Neural cell (in vitro differentiated cells): ENCODE measurements around the gene TARS3. TPM values are rescaled to one million over a fixed set of nuclear protein-coding genes. Genes with fewer than 3 reads are reported as not detected.

Source experiments
- H2AFZ ChIP-seq: fragments of 200-600, 300-800 bp; sonication (generic), shearing (Covaris generic); 2 replicates; pipeline ENCODE4 v1.6.0; 2014; ENCODE audit warnings: low read depth, mild to moderate bottlenecking, antibody characterized with exemption, low read length, moderate library complexity
- H3F3A ChIP-seq: fragments of 200-600 bp; shearing (Covaris generic); 2 replicates; pipeline ENCODE4 v1.6.1; 2016; ENCODE audit warnings: mild to moderate bottlenecking, moderate library complexity, mixed read lengths, antibody characterized with exemption, low read length; ENCODE audit not compliant: insufficient read depth, poor library complexity, severe bottlenecking
- H3K27ac ChIP-seq: fragments of 200-600, 300-800 bp; sonication (generic), shearing (Covaris generic); 2 replicates; pipeline ENCODE4 v1.5.1; 2014; ENCODE audit warnings: mild to moderate bottlenecking, low read length, moderate library complexity
- H3K27me3 ChIP-seq: fragments of 300-800, 200-600 bp; sonication (generic), shearing (Covaris generic); 2 replicates; pipeline ENCODE4 v1.6.0; 2014; ENCODE audit warnings: mild to moderate bottlenecking, low read depth, low read length, moderate library complexity; ENCODE audit not compliant: insufficient read depth
- H3K36me3 ChIP-seq: fragments of 300-800, 200-600 bp; sonication (generic), shearing (Covaris generic); 2 replicates; pipeline ENCODE4 v1.5.1; 2014; ENCODE audit warnings: mild to moderate bottlenecking, antibody characterized with exemption, low read length, moderate library complexity; ENCODE audit not compliant: insufficient read depth
- H3K4me2 ChIP-seq: fragments of 300-800, 200-600 bp; sonication (generic), shearing (Covaris generic); 2 replicates; pipeline ENCODE4 v1.6.0; 2014; ENCODE audit warnings: mild to moderate bottlenecking, low read length
- H3K4me3 ChIP-seq: fragments of 300-800, 200-600 bp; sonication (generic), shearing (Covaris generic); 2 replicates; pipeline ENCODE4 v1.5.1; 2014; ENCODE audit warnings: mild to moderate bottlenecking, low read length, moderate library complexity
- H3K79me2 ChIP-seq: fragments of 200-600 bp; shearing (Covaris generic); replicated peaks from 2 replicates; pipeline ENCODE4 v1.6.0; 2014; ENCODE audit warnings: mild to moderate bottlenecking, low read length, moderate library complexity; ENCODE audit not compliant: insufficient read depth
- H3K9ac ChIP-seq: fragments of 300-800, 200-600 bp; sonication (generic), shearing (Covaris generic); 2 replicates; pipeline ENCODE4 v1.6.1; 2016; ENCODE audit warnings: mild to moderate bottlenecking, low read length, mixed read lengths
- H3K9me2 ChIP-seq: fragments of 200-600 bp; shearing (Covaris generic); 2 replicates; pipeline ENCODE4 v1.6.1; 2016; ENCODE audit warnings: mild to moderate bottlenecking, low read length, mixed read lengths; ENCODE audit not compliant: insufficient read depth
- H3K9me3 ChIP-seq: fragments of 200-600, 300-800 bp; sonication (generic), shearing (Covaris generic); 2 replicates; pipeline ENCODE4 v1.6.1; 2016; ENCODE audit warnings: mild to moderate bottlenecking, mixed run types, low read length, moderate library complexity, mixed read lengths
- H4K20me1 ChIP-seq: fragments of 200-600 bp; shearing (Covaris generic); 2 replicates; pipeline ENCODE4 v1.6.1; 2016; ENCODE audit warnings: mild to moderate bottlenecking, mixed run types; ENCODE audit not compliant: insufficient read depth
- EP300 ChIP-seq: fragments of 450-650 bp; conservative IDR thresholded peaks from 2 replicates; pipeline ENCODE4 v1.6.1; 2014; ENCODE audit warnings: antibody characterized with exemption, mild to moderate bottlenecking, moderate library complexity; ENCODE audit not compliant: poor library complexity, severe bottlenecking
- EZH2 ChIP-seq: fragments of 200-600, 300-800 bp; shearing (Covaris generic), sonication (generic); IDR thresholded peaks from 2 replicates; pipeline ENCODE4 v1.6.1; 2014; ENCODE audit warnings: antibody characterized with exemption, low read length, borderline replicate concordance, mild to moderate bottlenecking; ENCODE audit not compliant: insufficient read depth, poor library complexity, severe bottlenecking
- MXI1 ChIP-seq: fragments of 450-650 bp; conservative IDR thresholded peaks from 2 replicates; pipeline ENCODE4 v1.6.1; 2014; ENCODE audit warnings: antibody characterized with exemption, mild to moderate bottlenecking; ENCODE audit not compliant: poor library complexity, severe bottlenecking
- POLR2AphosphoS5 ChIP-seq: IDR thresholded peaks from 2 replicates; pipeline ENCODE4 v1.6.1; 2012
- RAD21 ChIP-seq: fragments of 450-650 bp; conservative IDR thresholded peaks from 2 replicates; pipeline ENCODE4 v1.6.1; 2014; ENCODE audit warnings: antibody characterized with exemption, mild to moderate bottlenecking, moderate library complexity
- SMC3 ChIP-seq: fragments of 450-650 bp; conservative IDR thresholded peaks from 2 replicates; pipeline ENCODE4 v1.6.1; 2014; ENCODE audit warnings: antibody characterized with exemption, mild to moderate bottlenecking, moderate library complexity; ENCODE audit not compliant: poor library complexity
- TAF1 ChIP-seq: IDR thresholded peaks from 2 replicates; pipeline ENCODE4 v1.6.1; 2012; ENCODE audit warnings: low read depth
- polyA plus RNA-seq: library from polyadenylated mRNA; depleted of rRNA; stranded (reverse); fragments of >200 nt; gene quantifications from 2 replicates; pipeline ENCODE4 v1.2.3, GENCODE V29; 2014
- TF ChIP-seq, protein P1 (sequence below): fragments of 450-650 bp; IDR thresholded peaks from 2 replicates; pipeline ENCODE4 v1.5.1; 2014; ENCODE audit warnings: antibody characterized with exemption, mild to moderate bottlenecking, moderate library complexity; ENCODE audit not compliant: poor library complexity, severe bottlenecking
- TF ChIP-seq, protein P2 (sequence below): IDR thresholded peaks from 2 replicates; pipeline ENCODE4 v1.6.1; 2012; ENCODE audit warnings: borderline replicate concordance

TARS3 gene
- polyA plus RNA-seq, 1 donor from 2014 or later, result 27.1 TPM

DNA sequence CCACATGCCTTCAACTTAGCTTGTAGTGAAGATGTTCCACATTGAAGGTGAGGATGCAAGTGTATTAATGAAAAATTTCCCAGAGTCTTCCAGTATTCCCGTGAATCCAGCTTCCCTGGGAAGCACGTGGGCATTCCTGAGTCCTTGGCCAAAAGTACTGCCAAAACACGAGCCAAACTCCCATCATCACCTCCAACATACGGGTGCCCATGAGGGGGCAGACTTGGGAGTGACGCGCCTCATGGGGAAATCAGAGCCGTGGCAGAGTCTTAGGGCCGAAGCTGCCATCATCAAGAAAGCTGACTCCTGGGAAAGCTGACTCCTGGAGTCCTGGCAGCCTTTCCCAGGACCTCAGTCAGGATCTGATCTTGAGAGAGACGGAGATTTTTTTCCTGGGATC, 52.0 kb downstream of the TARS3 start:
- Histone ChIP-seq H3K9me3 (no peaks in the 10 kb centered on the region), H4K20me1 (no peaks in the 10 kb centered on the region), H3K79me2 (no peaks in the 10 kb centered on the region), H3K4me2 (no peak overlapping the region), H3K27me3 (no peaks in the 10 kb centered on the region), H3K36me3 (peaks cover 12% of the 10 kb centered on the region), H3K9me2 (no peaks in the 10 kb centered on the region), H3K4me3 (no peak overlapping the region), H3K9ac (no peak overlapping the region), H3F3A (no peaks in the 10 kb centered on the region), H2AFZ (no peak overlapping the region), H3K27ac (no peak overlapping the region)
- no peak for TF ChIP-seq TAF1
- no peak for TF ChIP-seq POLR2AphosphoS5
- TF ChIP-seq, protein P1, sequence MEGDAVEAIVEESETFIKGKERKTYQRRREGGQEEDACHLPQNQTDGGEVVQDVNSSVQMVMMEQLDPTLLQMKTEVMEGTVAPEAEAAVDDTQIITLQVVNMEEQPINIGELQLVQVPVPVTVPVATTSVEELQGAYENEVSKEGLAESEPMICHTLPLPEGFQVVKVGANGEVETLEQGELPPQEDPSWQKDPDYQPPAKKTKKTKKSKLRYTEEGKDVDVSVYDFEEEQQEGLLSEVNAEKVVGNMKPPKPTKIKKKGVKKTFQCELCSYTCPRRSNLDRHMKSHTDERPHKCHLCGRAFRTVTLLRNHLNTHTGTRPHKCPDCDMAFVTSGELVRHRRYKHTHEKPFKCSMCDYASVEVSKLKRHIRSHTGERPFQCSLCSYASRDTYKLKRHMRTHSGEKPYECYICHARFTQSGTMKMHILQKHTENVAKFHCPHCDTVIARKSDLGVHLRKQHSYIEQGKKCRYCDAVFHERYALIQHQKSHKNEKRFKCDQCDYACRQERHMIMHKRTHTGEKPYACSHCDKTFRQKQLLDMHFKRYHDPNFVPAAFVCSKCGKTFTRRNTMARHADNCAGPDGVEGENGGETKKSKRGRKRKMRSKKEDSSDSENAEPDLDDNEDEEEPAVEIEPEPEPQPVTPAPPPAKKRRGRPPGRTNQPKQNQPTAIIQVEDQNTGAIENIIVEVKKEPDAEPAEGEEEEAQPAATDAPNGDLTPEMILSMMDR, result no peak
- TF ChIP-seq, protein P2, sequence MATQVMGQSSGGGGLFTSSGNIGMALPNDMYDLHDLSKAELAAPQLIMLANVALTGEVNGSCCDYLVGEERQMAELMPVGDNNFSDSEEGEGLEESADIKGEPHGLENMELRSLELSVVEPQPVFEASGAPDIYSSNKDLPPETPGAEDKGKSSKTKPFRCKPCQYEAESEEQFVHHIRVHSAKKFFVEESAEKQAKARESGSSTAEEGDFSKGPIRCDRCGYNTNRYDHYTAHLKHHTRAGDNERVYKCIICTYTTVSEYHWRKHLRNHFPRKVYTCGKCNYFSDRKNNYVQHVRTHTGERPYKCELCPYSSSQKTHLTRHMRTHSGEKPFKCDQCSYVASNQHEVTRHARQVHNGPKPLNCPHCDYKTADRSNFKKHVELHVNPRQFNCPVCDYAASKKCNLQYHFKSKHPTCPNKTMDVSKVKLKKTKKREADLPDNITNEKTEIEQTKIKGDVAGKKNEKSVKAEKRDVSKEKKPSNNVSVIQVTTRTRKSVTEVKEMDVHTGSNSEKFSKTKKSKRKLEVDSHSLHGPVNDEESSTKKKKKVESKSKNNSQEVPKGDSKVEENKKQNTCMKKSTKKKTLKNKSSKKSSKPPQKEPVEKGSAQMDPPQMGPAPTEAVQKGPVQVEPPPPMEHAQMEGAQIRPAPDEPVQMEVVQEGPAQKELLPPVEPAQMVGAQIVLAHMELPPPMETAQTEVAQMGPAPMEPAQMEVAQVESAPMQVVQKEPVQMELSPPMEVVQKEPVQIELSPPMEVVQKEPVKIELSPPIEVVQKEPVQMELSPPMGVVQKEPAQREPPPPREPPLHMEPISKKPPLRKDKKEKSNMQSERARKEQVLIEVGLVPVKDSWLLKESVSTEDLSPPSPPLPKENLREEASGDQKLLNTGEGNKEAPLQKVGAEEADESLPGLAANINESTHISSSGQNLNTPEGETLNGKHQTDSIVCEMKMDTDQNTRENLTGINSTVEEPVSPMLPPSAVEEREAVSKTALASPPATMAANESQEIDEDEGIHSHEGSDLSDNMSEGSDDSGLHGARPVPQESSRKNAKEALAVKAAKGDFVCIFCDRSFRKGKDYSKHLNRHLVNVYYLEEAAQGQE, result no peak
- no peak for TF ChIP-seq EP300
- TF ChIP-seq EZH2, result no peak
- no peak for TF ChIP-seq RAD21
- no peak for TF ChIP-seq SMC3
- no peak for TF ChIP-seq MXI1

DNA sequence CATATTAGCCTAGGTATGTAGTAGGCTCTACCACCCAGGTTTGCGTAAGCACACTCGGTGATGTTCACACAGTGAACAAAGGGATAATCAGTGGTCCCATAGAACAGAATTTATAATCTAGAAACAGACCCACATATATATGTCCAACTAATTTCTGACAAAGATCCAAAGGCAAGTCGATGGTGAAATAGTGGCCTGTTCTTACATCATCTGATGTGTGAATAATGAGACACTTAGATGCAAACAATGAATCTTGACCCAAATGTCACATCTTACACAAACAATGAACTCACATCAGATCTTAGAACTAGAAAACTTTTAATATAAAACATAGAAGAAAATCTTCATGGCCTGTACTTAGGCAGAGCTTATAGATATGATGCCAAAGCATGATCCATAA, 54.5 kb downstream of the TARS3 start:
- no peaks in the 10 kb centered on the region for H3F3A ChIP-seq
- no peak overlapping the region for H2AFZ ChIP-seq
- no peak overlapping the region for H3K9ac ChIP-seq
- no peaks in the 10 kb centered on the region for H3K79me2 ChIP-seq
- H3K36me3 ChIP-seq, result peaks cover 12% of the 10 kb centered on the region
- H3K27me3 ChIP-seq, result no peaks in the 10 kb centered on the region
- no peak overlapping the region for H3K27ac ChIP-seq
- H3K4me3 ChIP-seq, result no peak overlapping the region
- no peaks in the 10 kb centered on the region for H3K9me3 ChIP-seq
- no peak for TF ChIP-seq SMC3
- TF ChIP-seq EZH2, result no peak
- TF ChIP-seq MXI1, result no peak
- TF ChIP-seq, protein P2, result no peak
- TF ChIP-seq, protein P1, result no peak
- TF ChIP-seq EP300, result no peak
- no peak for TF ChIP-seq RAD21
- no peak for TF ChIP-seq TAF1
- TF ChIP-seq POLR2AphosphoS5, result no peak
- H3K9me2 ChIP-seq, result no peaks in the 10 kb centered on the region
- no peak overlapping the region for H3K4me2 ChIP-seq
- H4K20me1 ChIP-seq, result no peaks in the 10 kb centered on the region
